Glomerular endothelial cell (primary cell): ENCODE results near the gene TFB2M. TPM values are rescaled to one million over a fixed set of nuclear protein-coding genes. Genes with fewer than 3 reads are reported as not detected.
"Not testable (repeated sequence)": the region's sequence is repeated elsewhere in the genome, so short reads cannot be mapped to it uniquely, and the experiment has no call there.

ENCODE experiments used
- DNase-seq: peaks from one replicate; pipeline ENCODE4 v3.0.0-alpha.2; 2011; ENCODE audit warnings: low read depth, low spot score; ENCODE audit errors: extremely low read depth
- total RNA-seq: library from RNA; depleted of rRNA; stranded (reverse); fragments of >200 nt; gene quantifications from 2 replicates; pipeline ENCODE4 v1.2.3, GENCODE V29; 2015

The TFB2M gene
- total RNA-seq, 1 donor from 2014 or later = 15.1 TPM

GRCh38 chr1:246583056-246583440 lies 17.0 kb upstream of the TFB2M start:
- DNase-seq = no peak

GRCh38 chr1:246582301-246583055 lies 16.4 kb upstream of the TFB2M start:
- no peak for DNase-seq

GRCh38 chr1:246580497-246581370 lies 14.7 kb upstream of the TFB2M start:
- DNase-seq = no peak

GRCh38 chr1:246579818-246580217 lies 13.8 kb upstream of the TFB2M start:
- DNase-seq = no peak

- no peak for DNase-seq
Observed at GRCh38 chr1:246577720-246578106, 11.7 kb upstream of the TFB2M start.

- no peak for DNase-seq
Observed at GRCh38 chr1:246577082-246577719, 11.1 kb upstream of the TFB2M start.

- no peak for DNase-seq
Observed at GRCh38 chr1:246576709-246577032, 10.6 kb upstream of the TFB2M start.

- no peak for DNase-seq
Observed at GRCh38 chr1:246573491-246573890, 7.4 kb upstream of the TFB2M start.

- DNase-seq = no peak
Observed at GRCh38 chr1:246572785-246573184, 6.7 kb upstream of the TFB2M start.

GRCh38 chr1:246571953-246572352 lies 5.9 kb upstream of the TFB2M start:
- DNase-seq = no peak

GRCh38 chr1:246571309-246571708 lies 5.2 kb upstream of the TFB2M start:
- DNase-seq = not testable (repeated sequence)

GRCh38 chr1:246569248-246570238 lies 3.5 kb upstream of the TFB2M start:
- peak; percentile 84 for DNase-seq

- no peak for DNase-seq
Observed at GRCh38 chr1:246567646-246568235, 1.7 kb upstream of the TFB2M start.

GRCh38 chr1:246566813-246567645 lies 968 bp upstream of the TFB2M start:
- no peak for DNase-seq

GRCh38 chr1:246565751-246566127 lies 322 bp downstream of the TFB2M start:
- DNase-seq = no peak

- no peak for DNase-seq
Observed at GRCh38 chr1:246564839-246565750, 966 bp downstream of the TFB2M start.

- not testable (repeated sequence) for DNase-seq
Observed at GRCh38 chr1:246560833-246561232, 5.2 kb downstream of the TFB2M start.

GRCh38 chr1:246559310-246559709 lies 6.8 kb downstream of the TFB2M start:
- DNase-seq = no peak
